H54 (cell line): ENCODE data around the gene WHRN.

Source experiments
- DNase-seq: peaks from one replicate; pipeline ENCODE4 v3.0.0; 2011; ENCODE audit warnings: low spot score, mixed read lengths; ENCODE audit not compliant: insufficient read length
- FAIRE-seq: peaks from 3 replicates; lab custom pipeline; 2011; peaks lifted over from hg19 to GRCh38; lab: Jason Lieb, UNC
- POLR2A ChIP-seq: IDR thresholded peaks from 2 replicates; pipeline ENCODE4 v1.6.1; 2011; ENCODE audit warnings: low read depth, mild to moderate bottlenecking, low read length

WHRN gene

DNA sequence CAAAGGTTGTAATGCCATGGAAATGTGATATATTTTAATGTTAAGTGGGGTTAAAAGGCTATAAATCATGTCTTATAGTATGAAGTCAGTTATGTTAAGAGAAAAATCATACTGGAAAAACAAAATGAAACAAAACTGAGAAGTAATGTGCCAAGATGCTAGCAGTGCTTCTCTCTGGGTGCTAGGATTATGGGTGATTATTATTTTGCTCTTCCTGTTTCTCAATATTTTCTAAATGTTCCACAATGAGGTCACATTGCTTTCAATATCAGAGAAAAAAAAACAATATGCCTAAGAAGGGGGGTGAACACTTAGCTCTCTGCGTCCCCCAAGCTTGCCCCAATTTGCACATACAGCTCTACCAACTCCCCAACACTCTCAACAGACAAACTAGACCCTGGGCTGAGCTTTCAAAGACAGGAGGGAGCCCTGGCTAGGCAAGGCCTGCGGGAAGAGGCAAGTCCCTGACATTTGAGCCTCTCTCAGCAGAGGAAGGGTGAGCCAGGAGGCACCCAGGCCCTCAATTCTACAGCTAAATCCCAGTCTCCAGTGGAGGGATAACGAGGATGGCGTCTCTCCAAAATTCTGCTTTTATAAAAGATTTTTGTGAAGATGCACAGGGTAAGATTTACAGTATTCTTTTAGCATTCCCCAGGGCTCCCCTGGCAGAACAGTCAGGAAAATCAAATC is 24.4 kb downstream of the WHRN start:
- DNase-seq (no peak), FAIRE-seq (no peak)
- TF ChIP-seq POLR2A = no peak

DNA sequence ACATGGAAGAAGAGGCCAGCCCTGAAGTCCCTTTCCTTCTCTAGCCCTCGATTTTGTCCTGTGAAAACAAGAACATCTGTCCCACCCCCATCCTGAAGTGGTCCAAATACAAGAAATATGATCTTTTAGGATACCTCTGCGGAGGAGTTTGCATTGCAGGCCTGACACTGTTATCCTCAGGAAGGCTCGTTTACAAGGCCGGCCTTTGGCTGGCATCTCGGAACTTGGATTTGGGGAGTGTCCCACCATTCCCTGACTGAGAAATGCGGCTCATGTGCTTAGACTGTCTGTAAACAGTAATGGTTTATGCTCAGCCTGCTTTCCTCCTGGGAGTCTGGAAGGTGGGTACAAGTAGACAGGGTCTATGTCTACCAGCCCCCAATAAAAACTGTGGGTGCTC is 26.4 kb downstream of the WHRN start:
- DNase-seq = no peak
- no peak for FAIRE-seq
- no peak for TF ChIP-seq POLR2A

DNA sequence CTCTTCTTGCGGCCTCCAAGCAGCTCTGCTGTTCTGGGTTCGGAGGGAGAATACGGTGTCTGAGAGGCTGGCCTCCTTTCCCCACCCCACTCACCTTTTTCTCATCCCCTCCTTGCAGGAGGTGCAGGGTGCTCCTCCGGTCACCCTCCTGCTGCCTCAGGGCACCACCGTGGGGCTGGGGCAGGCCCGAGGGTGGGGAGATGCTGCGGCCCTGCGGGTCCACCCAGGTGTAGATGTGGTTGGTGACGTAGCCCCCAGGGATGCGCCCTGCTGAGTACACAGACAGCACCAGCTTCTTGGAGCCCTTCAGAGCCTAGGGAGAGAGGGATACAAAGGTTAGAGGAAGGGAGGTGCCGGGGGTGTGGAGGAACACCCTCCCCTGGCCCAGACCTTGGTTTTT is 26.8 kb downstream of the WHRN start:
- FAIRE-seq = no peak
- no peak for DNase-seq
- no peak for TF ChIP-seq POLR2A

DNA sequence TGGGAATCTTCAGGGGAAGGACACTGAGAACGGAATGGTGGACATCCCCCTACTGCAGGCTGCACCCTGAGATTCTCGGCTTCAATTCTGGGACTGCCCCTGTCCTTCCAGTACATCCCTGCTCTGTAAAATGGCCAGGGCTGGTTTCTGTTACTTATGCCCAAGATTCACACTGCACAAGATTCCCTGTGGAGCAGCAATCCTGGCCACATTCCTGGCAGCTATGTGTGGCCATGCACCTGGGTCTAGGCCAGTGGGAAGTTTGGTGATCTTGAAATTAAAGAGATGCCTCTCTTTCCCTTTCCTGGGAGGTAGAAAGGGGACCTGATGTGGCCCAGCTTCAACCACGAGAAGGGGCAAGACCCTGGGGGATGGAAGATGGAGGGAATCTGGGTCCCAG is 27.6 kb downstream of the WHRN start:
- no peak for FAIRE-seq
- TF ChIP-seq POLR2A = no peak
- no peak for DNase-seq

DNA sequence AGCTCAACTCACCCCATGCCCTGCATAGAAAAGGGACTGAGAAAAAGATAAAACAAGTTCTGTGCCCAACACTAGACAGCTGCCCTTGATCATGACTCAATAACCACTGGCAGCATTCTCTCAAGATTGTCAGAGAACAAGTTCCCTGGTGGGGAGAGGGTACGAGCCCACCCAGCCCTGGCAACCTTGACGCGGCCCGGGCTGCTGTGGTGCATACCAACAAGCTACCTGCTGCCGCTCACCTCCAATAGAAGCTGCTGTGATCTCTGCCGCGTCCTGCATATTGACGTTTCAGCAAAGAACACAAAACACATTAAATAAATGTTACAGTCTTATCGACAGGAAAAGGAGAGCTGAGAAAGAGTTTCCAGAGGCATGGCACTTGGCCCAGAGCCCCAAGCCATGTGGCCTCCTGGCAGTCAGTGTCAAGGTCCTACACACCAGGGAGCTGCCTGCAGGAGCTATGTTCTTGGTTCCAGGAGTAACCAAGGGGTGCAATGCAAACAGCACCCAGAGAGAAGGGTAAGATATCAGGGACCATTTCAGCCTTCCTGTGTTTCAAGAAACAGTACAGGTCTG is 28.3 kb downstream of the WHRN start:
- no peak for DNase-seq
- no peak for FAIRE-seq
- TF ChIP-seq POLR2A = no peak

DNA sequence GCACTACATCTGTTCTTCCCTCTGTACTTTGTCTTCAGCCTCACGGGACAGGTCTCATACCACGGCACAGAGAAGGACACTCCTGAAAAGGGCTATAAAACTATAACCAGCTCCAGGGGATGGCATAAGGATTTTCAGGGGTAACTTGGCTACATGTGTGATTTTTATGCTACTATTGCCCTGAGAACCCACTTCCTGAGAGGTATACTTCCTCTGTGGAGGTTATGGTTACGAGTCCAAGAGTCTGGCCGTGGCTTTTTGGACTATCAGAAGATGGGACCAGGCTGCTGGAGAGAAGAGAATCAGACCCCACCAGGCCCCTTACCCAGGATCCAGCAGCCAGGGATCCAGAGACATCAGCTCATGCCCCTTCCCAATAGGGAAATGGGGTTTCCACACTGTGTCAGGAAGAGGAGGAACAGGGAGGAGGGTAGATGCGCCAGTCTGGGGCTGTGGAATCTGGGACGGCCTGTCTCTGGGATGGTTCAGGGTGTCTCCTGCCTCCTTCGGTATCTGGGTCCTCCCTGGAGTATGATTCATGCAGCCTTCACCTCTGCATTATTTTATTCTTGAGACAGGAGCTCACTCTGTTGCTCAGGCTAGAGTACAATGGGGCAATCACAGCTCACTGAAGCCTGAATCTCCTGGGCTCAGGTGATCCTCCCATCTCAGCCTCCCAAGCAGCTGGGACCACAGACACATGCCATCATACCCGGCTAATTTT is 29.7 kb downstream of the WHRN start:
- no peak for DNase-seq
- TF ChIP-seq POLR2A = no peak
- FAIRE-seq = no peak

DNA sequence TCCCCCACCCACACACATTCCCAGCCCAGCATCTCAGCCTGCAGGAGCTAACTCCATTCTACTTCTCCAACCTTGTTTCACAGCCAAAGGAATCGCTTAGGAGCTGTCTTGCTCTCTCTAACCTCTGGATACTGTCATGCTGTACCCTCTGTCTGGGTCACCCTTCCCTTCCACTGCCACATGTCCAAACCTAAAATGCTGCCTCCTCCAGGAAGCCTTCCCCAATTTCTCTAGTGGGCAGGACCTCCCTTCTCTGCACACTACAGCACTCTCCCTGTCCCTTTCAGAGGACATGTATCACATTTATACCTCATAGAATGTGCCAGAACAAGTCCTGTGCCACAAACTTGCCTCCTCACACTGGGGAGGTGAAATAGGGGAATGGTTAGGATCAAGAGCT is 30.8 kb downstream of the WHRN start:
- DNase-seq = no peak
- FAIRE-seq = no peak
- TF ChIP-seq POLR2A = no peak

DNA sequence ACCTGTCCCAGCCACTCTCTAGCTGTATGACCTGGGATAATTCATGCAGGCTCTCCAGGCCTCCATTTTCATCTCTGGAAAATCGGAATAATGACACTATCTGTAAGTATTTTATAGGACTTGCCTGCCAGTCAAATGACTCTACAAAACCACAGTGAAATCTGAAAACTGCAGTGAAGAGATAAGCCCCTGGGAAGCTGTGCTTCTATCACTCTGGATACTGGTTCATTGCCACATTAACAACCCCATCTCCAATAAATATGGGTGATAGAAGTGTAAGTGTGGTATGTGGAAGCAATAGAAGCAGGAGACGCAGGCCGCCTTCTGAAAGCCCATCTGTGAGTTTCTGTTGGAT is 31.8 kb downstream of the WHRN start:
- no peak for FAIRE-seq
- no peak for TF ChIP-seq POLR2A
- no peak for DNase-seq

DNA sequence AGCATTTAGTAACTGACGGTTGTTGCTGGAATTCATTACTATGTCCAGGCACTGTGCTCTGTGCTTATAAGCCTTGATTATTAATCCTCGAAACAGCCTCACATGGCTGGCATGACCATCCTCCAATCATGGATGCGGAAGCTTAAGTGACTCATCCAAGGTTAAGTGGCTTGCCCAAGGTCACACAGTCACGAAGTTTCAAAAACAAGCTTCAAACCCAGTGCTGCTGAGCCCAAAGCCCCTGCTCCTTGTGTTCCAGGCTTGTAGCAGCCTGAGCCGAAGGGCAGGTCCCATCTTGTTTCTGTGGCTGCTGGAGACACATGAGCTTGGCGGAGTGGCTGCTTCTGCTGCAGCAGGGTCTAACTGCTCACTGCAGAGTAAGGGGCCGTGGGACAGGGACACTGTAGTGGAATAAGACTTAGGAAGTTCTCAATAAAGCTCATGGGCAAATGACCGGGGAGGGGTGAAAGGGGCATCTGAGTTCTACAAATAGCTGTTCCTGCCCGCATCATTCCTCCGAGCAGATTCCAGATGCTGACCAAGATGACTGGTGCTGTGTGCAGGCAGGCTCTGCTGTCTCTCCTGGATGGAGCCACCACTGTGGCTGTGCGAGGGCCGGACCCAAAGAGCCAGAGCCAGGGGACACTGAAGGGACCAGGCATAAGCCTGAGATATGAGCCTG is 32.4 kb downstream of the WHRN start:
- no peak for FAIRE-seq
- TF ChIP-seq POLR2A = no peak

DNA sequence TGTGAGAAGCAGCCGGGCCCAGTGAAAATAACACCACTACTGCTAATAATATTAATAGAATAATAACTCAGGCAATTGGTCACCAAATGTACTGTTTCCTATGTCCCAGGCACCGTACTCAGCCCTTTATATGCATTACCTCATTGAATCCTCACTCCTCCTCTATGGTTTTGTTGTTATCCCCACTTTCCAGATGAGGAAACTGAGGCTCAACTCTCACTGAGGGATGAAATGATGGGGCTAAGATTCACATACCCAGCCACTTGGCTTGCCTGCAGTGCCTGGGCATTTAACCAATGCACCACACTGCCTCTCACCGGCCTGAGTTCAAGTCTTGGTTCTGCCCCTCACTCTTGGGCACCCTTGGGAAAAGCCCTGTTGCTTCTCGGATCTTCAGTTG is 34.1 kb downstream of the WHRN start:
- TF ChIP-seq POLR2A = no peak
- FAIRE-seq = no peak
- no peak for DNase-seq

More for the DNA sequence above, 32.4 kb downstream of the WHRN start:
- DNase-seq = no peak

DNA sequence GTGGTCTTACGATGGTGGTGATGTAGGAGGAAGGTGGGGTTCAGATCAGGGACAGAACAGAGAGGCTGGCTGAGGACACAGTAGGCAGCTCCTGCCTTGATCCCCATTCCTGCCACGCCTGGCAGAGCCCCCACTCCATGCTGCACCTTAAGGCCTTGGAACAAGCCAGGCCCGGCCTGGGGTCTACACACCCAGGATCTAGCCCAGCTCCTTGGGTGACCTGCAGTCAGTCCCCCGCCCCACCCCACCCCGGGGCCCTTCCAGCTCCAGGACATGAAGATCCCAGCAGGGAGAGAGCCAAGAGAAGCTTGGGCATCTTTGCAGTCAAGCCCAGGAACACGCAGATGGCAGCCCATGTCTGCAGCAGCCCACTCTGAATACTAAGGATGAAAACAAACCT is 34.7 kb downstream of the WHRN start:
- no peak for TF ChIP-seq POLR2A
- FAIRE-seq (no peak), DNase-seq (no peak)

DNA sequence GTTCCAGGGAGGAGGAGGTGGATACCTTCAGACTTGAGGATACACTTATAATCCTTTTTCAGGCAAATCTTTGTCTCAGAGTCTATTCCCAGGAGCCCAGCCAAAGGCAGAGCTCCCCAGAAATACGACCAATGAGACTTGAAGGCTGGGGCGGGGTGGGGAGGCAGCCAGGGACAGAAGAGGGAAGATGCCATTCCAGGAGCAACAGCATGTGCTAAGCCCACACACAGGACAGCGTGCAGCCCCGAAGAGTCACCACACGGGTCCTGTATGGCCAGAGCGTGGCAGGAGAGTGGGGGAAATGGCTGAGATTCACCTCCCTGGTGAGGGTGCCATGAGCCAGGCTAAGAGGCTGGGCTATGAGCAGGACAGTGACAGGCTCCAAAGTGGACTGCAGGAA is 35.2 kb downstream of the WHRN start:
- no peak for DNase-seq
- TF ChIP-seq POLR2A = no peak
- no peak for FAIRE-seq

DNA sequence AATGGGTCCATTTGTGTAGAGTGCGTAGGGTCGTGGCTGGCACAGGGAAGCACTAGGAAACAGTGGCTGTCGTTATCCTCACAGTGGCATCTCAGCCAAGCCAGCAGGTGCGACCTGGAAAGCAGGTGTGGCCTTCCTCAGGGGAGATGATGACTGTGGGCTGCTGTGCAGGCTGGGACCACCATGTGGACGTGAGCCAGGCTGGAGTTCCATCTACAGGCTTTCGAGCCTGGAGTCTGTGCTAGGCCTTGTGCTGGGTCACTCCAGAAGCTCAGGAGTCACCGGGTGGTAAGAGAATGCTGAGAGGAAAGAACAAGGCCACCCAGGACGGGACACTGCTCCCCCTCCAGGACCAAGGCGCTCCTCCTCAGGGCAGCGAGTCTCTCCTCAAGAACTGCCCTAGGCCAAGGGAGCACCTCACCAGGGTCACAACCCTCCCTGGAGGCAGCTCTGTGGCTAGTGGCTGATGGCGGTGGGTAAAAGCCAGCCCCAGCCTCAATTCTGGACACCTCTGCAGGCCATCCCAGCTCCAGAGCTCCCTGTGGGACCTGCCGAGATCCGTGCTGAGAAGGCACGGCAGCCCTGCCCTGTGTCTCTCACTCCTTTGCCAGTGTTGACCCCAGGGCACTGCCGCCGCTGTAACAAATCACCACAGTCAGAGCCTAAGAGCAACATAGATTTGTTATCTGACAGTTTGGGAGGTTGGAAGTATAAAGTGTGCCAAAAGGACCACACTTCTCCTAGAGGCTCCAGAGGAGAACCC is 36.0 kb downstream of the WHRN start:
- no peak for TF ChIP-seq POLR2A
- FAIRE-seq (no peak), DNase-seq (no peak)
